ENCODE measurements around the gene CCDC102A.
"Not testable (repeated sequence)": the region's sequence is repeated elsewhere in the genome, so short reads cannot be mapped to it uniquely, and the experiment has no call there.

Gene CCDC102A

DNA sequence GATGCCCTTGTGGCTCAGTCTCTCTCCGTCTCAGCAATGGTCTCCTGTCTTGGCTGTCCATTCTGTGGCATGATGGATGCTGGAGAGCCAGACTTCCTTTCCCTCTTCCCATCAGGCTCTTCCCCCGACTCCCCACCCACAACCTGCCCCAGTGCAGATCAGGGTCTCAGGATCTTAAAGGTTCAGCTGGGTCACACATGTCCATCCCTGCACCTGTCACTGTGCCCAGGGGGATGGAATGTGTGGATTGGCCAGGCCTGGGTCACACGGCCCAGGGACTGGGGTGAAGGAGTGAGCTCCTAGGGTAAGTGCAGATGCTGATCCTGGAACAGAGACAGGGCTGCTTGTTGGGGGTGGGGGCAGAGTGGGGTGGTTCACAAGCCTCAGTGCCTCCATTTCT is 29.1 kb upstream of the CCDC102A start:
- DNase-seq (ENCODE audit: low read depth), result no peak

DNA sequence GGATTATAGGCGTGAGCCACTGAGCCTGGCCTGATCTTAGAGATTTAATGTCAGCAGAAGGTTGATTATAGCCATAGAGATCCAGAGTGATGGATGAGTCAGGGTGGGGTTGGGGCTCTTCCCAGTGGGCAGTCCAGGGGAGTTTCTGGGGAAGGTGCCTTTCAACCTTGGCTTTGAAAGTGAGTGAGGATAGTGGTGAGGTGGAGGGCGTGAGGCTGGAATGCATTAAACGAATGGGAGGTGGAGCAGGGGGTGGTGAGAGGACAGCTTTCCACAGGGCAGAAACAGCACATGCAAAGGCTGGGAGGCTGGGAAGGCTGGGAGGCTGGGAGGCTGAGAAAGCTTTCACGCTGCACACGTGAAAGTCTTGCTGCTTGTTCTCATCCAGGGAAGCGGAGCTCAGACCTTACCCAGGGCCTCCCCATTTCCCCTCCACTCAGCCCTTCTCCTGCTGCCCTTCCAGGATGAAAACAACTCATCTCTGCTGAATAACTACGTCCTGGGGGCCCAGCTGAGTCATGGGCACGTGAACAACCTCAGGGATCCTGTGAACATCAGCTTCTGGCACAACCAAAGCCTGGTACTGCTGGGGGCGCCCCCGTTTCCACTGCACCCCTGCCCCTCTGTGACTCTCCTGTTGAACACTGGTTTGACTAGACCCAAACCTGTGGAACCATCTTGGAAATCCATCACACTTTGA is 28.4 kb upstream of the CCDC102A start:
- DNase-seq (ENCODE audit: low read depth), result peak; percentile 91

DNA sequence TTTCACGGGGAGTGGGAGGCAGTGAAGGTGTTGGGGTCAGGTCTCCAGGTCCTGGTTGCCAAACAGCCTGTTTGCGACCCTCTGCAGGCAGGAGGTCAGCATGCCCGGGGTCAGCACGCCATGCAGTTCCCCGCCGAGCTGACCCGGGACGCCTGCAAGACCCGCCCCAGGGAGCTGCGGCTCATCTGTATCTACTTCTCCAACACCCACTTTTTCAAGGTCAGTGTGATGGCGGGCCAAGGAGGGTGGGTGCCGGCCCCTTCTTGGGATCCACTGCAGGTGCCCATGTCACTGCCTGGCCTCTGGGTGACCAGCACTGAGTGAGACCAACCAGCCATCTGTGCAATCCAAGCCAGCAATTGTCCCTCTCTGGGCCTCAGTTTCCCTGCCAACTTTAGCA is 27.4 kb upstream of the CCDC102A start:
- no peak for DNase-seq (ENCODE audit: low read depth)

DNA sequence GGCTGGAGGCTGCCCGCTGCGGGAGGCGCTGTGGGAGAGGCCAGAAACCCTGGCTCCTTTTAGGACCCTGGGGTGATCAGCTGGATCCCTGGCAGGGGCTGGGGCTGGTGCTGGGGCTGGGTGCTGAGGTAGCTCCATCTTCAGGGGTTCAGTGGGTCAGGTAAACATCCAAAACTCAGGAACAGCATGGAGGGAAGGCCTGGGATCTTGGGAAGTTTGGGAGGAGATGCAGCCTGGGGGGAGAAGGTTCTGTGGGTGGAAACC is 27.0 kb upstream of the CCDC102A start:
- no peak for DNase-seq (ENCODE audit: low read depth)

DNA sequence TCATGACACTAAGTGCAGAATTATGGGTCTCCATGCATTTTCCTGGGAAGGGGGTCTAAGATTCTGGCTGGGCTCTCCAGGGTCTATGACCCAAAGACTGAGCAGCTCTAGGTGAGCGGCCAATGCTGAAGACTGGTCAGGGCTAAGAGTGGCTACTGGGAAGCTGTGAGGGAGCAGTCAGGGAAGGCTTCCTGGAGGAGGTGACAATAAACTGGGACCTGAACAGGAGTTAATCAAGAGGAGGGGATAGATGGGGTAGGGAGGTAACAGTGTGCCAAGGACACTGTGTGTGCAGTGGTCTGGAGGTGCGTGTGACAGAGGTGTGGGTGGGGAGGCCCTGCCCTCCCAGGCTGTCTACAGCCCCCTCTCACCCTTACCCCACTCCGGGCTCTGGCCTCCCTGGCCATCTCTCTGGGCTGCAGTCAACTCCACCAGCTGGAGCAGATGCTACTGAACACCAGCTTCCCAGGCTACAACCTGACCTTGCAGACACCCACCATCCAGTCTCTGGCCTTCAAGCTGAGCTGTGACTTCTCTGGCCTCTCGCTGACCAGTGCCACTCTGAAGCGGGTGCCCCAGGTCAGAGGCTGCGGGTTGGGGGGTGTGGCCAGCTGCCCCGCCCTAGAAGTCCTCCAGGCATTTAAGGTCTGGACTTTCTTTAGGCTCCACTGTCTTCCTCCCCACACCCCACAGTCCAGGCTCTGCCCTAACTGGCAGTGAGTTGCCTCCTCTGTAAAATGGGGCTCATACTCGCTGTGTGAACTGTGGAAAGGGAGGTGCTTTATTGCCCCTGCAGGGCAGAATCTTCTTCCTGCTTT is 26.5 kb upstream of the CCDC102A start:
- no peak for DNase-seq (ENCODE audit: low read depth)

DNA sequence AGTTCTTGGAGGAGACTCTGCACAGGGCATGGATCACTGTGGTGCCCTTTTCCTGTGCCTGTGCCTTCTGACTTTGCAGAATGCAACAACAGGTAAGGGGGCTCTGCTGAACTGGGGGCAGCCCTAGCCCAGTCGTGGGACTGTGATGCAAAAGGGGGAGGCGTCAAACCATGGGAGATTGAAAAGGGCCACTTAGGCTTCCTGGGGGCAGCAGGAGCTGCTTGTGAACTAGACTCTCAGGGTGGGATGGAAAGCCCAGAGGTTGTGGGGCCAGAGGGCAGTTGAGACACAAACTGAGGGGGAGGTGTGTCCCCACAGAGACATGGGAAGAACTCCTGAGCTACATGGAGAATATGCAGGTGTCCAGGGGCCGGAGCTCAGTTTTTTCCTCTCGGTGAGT is 25.7 kb upstream of the CCDC102A start:
- no peak for DNase-seq (ENCODE audit: low read depth)

DNA sequence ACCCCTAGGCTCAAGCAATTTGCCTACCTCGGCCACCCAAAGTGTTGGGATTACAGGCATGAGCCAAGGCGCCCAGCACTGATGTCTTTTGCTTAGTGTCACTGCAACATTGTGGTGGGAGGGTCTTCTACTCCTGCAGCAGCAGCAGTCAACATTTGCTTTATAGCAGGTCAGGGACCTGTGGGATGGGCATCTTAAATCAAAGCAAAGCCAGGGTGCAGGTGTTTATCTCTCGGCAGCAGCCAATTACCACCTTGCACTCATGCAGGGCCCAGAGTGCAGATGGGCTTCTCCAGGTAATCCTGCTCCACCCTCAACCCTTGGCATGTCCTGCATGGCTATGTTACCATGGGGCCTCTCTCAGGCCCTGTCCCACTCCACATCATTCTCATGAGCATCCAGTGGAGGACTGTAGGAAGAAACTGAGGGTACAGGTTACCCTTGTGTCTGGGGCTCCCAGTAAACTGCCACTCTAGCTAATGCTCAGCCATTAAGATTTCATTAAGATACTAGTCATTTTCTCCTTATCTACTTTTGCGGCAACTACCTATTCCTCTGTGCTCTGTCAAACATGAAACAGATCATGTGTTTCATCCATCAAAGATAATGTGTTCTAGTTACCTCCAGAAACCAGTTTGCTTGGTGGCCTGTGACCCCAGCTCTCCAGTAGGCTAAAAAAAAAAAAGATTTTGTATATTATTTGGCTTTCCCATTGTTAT is 22.9 kb upstream of the CCDC102A start:
- no peak for DNase-seq (ENCODE audit: low read depth)

DNA sequence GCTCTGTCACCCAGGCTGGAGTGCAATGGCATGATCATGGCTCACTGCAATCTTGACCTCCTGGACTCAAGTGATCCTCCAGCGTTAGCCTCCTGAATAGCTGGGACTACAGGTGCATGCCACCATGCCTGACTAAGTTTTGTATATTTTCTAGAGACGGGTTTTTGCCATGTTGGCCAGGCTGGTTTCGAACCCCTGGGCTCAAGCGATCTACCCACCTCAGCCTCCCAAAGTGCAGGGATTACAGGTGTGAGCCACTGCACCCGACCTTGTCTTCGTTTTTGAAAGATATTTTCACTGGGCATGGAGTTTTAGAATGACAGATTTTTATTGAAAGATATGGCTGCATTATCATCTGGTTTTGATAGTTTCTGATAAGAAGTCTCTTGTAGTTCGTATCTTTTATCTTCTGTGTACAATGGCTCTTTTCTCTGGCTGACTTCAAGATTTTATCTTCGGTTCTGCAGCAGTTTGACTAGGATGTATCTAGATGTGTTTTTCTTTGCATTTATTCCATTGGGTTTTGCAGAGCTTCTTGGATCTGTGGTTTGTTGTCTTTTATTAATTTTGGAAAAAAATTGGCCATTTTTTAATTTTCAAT is 20.7 kb upstream of the CCDC102A start:
- no peak for DNase-seq (ENCODE audit: low read depth)

DNA sequence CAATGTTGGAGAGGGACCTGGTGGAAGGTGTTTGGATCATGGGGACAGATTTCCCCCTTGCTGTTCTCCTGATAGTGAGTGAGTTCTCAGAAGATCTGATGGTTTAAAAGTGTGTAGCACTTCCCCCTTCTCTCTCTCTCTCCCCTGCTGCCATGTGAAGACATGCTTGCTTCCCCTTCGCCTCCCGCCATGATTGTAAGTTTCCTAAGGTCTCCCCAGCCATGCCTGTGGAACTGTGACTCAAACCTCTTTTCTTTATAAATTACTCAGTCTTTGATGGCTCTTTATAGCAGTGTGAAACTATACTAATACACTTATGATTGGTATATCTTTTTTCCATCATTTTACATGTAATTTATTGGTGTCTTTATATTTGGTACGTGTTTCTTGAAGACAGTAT is 19.5 kb upstream of the CCDC102A start:
- DNase-seq (ENCODE audit: low read depth), result no peak

DNA sequence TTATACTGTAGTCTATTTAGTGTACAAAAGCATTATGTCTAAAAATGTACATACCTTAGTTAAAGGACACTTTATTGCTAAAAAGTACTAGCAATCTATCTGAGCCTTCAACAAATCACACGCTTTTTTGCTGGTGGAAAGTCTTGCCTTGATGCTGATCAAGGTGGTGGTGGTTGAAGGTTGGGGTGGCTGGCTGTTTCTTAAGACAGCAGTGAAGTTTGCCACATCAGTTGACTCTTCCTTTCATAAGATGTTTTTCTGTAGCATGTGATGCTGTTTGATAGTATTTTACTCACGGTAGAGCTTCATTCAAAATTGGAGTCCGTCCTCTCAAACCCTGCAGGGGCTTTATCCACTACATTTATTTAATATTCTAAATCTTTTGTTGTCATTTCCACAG is 14.7 kb upstream of the CCDC102A start:
- no peak for DNase-seq (ENCODE audit: low read depth)

DNA sequence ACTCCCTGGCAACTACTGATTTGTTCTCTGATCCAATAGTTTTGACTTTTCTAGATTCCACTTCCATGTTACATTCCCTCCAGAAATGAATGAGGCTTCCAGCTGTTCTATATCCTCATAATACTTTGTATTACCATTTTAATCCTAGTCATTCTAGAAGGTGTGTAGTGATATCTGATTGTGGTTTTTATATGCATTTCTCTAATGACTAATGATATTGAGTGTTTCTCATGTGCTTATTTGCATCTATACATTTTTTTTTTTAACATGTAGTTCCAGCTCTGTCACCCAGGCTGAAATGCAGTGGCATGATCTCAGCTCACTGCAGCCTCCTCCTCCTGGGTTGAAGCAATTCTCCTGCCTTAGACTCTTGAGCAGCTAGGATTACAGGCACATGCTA is 13.4 kb upstream of the CCDC102A start:
- no peak for DNase-seq (ENCODE audit: low read depth)

DNA sequence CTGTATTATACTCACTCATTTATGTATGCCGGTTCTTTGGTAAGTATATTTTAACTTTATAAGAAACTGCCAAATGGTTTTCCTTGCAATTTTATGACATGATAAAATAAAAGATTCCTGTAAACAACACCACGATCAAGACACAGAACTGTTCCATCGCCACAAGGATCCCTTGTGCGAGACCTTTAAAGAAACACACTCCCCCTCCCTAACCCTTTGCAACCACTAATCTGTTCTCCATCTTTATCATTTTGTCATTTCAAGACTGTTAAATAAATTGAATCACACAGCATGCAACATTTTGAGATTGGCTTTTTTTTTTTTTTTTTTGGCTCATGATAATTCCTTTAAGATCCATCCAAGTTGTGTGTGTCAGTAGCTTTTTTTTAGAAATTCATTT is 12.0 kb upstream of the CCDC102A start:
- DNase-seq (ENCODE audit: low read depth), result no peak

DNA sequence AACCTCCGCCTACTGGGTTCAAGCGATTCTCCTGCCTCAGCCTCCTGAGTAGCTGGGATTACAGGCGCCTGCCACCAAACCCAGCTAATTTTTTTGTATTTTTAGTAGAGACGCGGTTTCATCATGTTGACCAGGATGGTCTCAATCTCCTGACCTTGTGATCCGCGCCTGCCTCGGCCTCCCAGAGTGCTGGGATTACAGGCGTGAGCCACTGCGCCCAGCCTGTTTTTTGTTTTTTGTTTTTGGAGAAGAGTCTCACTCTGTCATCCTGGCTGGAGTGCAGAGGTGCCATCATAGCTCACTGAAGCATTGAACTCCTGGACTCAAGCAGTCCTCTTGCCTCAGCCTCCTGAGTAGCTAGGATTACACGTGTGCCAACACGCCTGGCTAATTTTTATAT is 11.2 kb upstream of the CCDC102A start:
- not testable (repeated sequence) for DNase-seq (ENCODE audit: low read depth)

DNA sequence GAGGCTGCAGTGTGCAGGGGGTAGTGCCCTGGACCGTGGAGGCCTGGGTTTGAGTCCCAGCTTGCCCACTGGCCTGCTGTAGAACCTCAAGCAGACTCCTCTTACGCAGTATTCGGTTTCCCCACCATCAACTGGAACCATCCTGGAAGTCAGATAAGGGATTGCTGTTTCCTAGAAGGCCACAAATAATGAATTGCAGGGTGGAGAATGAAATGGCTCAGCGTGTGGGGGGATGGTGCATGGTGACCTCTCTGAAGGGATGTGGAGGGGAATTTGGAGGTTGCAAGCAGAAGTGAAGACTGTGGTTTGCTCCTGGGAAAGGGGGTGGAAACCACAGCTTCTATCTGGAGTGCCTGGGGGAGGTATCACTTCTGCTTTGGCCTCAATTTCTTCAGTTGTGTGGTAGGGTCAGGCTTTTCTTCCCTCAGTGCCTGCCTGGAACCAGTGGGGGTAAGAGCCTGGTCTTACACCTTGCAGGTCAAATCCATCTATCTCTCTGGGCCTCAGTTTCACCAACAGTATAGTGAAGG is 7.8 kb upstream of the CCDC102A start:
- DNase-seq (ENCODE audit: low read depth), result peak; percentile 91

DNA sequence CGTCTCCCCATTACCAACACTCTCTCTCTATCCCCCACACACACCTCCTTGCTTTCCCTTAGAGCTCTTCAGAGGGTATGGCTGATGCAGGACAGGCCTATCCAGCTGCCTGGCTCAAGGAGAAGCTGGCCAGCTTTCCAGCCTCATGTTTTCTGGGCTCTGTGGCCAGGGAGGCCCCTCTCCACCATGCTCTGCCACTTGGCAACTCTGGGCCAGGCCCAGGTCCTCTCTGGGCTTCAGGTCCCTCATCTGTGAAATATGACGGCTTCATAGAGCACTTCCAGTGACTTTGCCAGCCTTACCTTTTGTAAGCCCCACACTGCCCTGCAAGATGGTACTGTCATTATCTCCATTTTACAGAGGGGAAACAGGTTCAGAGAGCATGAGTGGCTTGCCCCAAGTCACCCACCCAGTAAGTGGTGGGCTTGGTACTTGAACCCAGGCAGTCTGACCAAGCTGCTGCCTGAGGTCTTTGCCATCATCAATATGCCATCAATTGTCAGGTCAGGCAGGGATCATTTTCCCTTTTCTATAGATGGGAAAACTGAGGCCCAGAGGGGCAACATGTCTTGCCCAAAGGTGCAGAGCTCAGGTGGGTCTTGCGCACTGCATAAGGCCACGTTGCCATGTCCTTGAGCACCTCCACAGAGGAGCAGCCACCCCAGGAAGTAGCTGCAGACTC is 5.5 kb upstream of the CCDC102A start:
- no peak for DNase-seq (ENCODE audit: low read depth)

DNA sequence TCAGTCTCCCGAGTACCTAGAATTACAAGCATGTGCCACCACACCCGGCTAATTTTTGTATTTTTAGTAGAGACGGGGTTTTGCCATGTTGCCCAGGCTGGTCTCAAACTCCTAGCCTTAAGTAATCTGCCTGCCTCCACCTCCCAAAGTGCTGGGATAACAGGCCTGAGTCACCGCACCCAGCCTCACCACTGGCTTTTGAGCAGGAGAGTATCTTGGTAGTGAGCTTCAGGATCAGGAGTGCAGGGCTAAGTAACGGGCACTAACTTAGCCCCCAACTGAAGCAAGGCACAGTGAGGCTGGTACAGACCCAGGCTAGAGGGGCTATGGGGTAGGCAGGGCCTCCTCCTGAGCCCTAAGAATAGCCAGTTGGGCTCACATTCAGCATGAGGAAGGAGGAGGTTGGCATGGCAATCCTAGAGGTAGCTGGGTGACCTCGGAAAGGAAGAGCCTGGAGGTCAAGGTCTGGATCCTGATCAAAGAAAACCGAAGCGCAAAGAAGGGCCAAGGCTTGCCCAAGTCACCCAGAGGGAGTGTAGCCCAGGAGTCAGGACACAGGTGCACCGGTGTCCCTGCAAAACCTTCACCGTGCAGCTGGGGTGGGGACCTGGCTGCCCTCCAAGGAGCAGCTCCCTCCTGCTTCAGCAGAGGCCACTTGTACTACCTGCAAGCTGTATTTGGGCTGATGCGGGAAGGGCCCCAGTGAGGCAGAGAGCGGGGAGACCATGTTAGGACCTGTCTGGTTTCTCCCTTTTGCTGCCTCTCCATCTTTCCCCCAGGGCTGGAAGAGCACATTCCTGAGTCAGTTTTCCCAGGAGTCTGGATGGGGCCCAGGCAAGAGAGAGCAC is 4.8 kb upstream of the CCDC102A start:
- no peak for DNase-seq (ENCODE audit: low read depth)

DNA sequence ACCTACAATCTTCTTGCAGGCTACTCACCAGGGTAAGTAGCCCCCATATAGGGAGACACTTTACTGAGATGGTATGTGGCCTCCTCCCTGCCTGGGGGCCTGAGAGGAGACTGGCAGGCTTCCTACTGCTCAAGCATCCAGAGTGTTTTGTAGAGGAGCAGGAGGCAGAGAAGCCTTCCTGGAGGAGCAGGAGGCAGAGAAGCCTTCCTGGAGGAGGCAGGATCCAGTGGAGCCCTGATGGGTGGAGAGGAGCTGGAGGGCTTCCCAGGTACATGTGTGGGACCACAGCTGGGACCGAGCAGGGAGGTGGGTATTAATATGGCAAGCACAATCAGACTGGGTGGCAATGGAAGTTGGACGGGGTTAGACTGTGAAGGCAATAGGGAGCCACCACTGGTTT is 4.0 kb upstream of the CCDC102A start:
- DNase-seq (ENCODE audit: low read depth), result no peak

DNA sequence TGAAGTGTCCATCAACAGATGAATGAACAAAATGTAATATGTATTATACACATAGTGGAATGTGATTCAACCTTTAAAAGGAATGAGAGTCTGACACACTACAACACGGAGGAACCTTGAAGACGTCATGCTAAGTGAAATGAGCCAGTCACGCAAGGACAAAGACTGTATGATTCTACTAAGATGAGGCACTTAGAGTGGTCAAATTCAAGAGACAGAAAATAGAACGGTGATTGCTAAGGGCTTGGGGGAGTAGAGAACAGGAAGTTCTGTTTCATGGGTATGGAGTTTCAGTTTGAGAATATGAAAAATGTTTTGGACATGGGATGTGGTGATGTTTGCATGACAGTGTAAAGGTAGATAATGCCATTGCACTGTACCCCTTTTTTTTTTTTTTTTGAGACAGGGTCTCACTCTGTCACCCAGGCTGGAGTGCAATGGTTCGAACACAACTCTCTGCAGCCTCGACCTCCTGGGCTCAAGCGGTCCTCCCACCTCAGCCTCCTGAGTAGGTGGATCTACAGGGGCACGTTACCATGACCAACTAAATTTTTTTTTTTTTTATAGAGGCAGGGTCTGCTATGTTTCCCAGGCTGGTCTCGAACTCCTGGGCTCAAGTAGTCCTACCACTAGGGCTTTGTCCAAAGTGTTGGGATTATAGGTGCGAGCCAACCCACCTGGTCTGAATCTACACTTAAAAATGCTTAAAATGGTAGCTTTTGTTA is 2.9 kb upstream of the CCDC102A start:
- DNase-seq (ENCODE audit: low read depth), result peak; percentile 37

DNA sequence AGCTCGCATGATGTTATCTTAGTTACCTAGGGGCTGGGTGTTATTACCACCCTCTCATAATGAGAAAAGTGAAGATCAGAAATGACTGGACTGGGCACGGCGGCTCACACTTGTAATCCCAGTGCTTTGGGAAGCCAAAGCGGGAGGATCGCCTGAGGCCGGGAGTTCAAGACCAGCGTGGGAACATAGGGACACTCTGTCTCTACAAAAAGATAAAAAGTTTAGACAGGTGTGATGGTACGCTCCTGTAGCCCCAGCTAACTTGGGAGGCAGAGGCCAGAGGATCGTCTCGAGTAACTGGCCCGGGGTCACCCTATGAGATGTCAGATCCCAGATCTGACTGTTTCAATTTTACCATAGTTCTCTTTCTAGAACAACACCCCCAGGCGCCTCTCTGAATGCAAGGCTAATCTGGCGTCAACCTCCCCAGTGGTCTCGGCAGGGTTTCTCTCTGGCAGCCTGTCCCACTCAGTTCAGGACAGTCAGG is 1.9 kb upstream of the CCDC102A start:
- DNase-seq (ENCODE audit: low read depth), result no peak

DNA sequence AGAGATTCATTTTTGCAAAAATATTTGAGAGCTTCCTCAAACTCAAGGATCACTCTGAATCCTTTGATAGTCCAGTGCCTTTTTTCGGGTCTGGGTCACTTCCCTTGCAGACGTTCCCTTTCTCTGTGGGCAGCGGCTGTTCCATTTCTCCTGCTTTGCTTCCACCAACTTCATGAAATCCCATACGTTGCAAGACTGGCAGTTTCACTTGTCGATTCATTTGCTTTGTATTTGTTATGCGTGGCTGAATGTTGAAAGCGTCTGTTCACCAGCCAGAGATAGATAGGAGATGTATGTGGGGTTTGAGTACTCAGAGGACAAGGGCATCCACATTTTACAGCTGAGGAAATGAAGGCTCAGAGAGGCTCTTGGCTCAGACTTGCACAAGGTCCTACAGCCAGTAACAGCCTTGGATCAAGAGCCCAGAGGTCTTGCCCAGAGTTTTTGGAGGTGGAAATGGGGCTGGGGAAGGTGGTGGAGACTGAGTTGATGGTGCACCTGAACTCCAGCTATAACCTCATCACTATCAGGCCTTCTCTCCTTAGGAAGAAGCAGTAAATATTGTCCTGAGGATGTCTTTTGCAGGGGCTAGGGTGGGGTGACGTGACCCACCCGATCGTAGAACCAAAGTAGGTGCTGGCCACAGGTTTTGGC is 1.3 kb upstream of the CCDC102A start:
- no peak for DNase-seq (ENCODE audit: low read depth)
